ENCODE results near the gene EVC2. TPM values are rescaled to one million over a fixed set of nuclear protein-coding genes. Genes with fewer than 3 reads are reported as not detected.

The EVC2 gene
- total RNA-seq, 1 donor from 2014 or later, result 7.4 TPM

GRCh38 chr4:5532100-5532499, 176.3 kb downstream of the EVC2 start:
- peaks cover 4% of the 10 kb centered on the region for H3K27me3 Mint-ChIP-seq (ENCODE audit: unreplicated experiment)
- no peak for DNase-seq (ENCODE audit: low spot score)
- TF ChIP-seq CTCF (IDR thresholded peaks at IDR 0.05; ENCODE audit: unreplicated experiment), result no peak
- H3K9me3 Mint-ChIP-seq (ENCODE audit: unreplicated experiment), result no peaks in the 10 kb centered on the region
- peaks cover 7% of the 10 kb centered on the region for H3K36me3 Mint-ChIP-seq (ENCODE audit: low read depth, unreplicated experiment)
- no peak overlapping the region for H3K4me3 Mint-ChIP-seq (ENCODE audit: unreplicated experiment)
- H3K4me1 Mint-ChIP-seq (ENCODE audit: unreplicated experiment), result no peaks in the 10 kb centered on the region
- H3K27ac Mint-ChIP-seq (ENCODE audit: unreplicated experiment), result no peak overlapping the region

- H3K9me3 Mint-ChIP-seq (ENCODE audit: unreplicated experiment), result no peaks in the 10 kb centered on the region
- peaks cover 4% of the 10 kb centered on the region for H3K27me3 Mint-ChIP-seq (ENCODE audit: unreplicated experiment)
- DNase-seq (ENCODE audit: low spot score), result no peak
- no peak overlapping the region for H3K27ac Mint-ChIP-seq (ENCODE audit: unreplicated experiment)
- H3K4me1 Mint-ChIP-seq (ENCODE audit: unreplicated experiment), result no peaks in the 10 kb centered on the region
- H3K4me3 Mint-ChIP-seq (ENCODE audit: unreplicated experiment), result no peak overlapping the region
- no peak for TF ChIP-seq CTCF (IDR thresholded peaks at IDR 0.05; ENCODE audit: unreplicated experiment)
- H3K36me3 Mint-ChIP-seq (ENCODE audit: low read depth, unreplicated experiment), result peaks cover 7% of the 10 kb centered on the region
Measured at GRCh38 chr4:5528031-5528436, 180.3 kb downstream of the EVC2 start.

- Mint-ChIP-seq H3K9me3 (ENCODE audit: unreplicated experiment) (no peaks in the 10 kb centered on the region), H3K36me3 (ENCODE audit: low read depth, unreplicated experiment) (peaks cover 7% of the 10 kb centered on the region)
Measured at GRCh38 chr4:5527211-5527610, 181.1 kb downstream of the EVC2 start.

GRCh38 chr4:5526080-5526846, 182.1 kb downstream of the EVC2 start:
- no peaks in the 10 kb centered on the region for H3K9me3 Mint-ChIP-seq (ENCODE audit: unreplicated experiment)
- peaks cover 2% of the 10 kb centered on the region for H3K27me3 Mint-ChIP-seq (ENCODE audit: unreplicated experiment)
- no peak for DNase-seq (ENCODE audit: low spot score)
- H3K36me3 Mint-ChIP-seq (ENCODE audit: low read depth, unreplicated experiment), result peaks cover 7% of the 10 kb centered on the region
- H3K27ac Mint-ChIP-seq (ENCODE audit: unreplicated experiment), result no peak overlapping the region
- TF ChIP-seq CTCF (IDR thresholded peaks at IDR 0.05; ENCODE audit: unreplicated experiment), result no peak
- no peak overlapping the region for H3K4me3 Mint-ChIP-seq (ENCODE audit: unreplicated experiment)
- H3K4me1 Mint-ChIP-seq (ENCODE audit: unreplicated experiment), result no peaks in the 10 kb centered on the region

More at GRCh38 chr4:5527211-5527610, 181.1 kb downstream of the EVC2 start:
- peaks cover 4% of the 10 kb centered on the region for H3K27me3 Mint-ChIP-seq (ENCODE audit: unreplicated experiment)
- H3K27ac Mint-ChIP-seq (ENCODE audit: unreplicated experiment), result no peak overlapping the region
- TF ChIP-seq CTCF (IDR thresholded peaks at IDR 0.05; ENCODE audit: unreplicated experiment), result no peak
- no peaks in the 10 kb centered on the region for H3K4me1 Mint-ChIP-seq (ENCODE audit: unreplicated experiment)
- DNase-seq (ENCODE audit: low spot score), result no peak
- no peak overlapping the region for H3K4me3 Mint-ChIP-seq (ENCODE audit: unreplicated experiment)

Measured in endothelial cell (in vitro differentiated cells).